ENCODE results near the gene TMEM109. TPM values are rescaled to one million over a fixed set of nuclear protein-coding genes. Genes with fewer than 3 reads are reported as not detected.

Gene TMEM109
- total RNA-seq, 1 donor from 2014 or later: 72.8 TPM

- H4K20me1 ChIP-seq (ENCODE audit: insufficient read depth, low read length): peaks cover 41% of the 10 kb centered on the region
- TF ChIP-seq EZH2 (IDR thresholded peaks at IDR 0.05; ENCODE audit: insufficient read depth, low read length): no peak
- H3K27me3 Mint-ChIP-seq (ENCODE audit: low read depth, unreplicated experiment): no peaks in the 10 kb centered on the region
- H3K36me3 Mint-ChIP-seq (ENCODE audit: low read depth, unreplicated experiment): peaks cover 13% of the 10 kb centered on the region
- no peak overlapping the region for H3K9ac ChIP-seq (ENCODE audit: low read length)
- H3K4me3 ChIP-seq (ENCODE audit: insufficient read depth, low read depth, low read length): no peak overlapping the region
- H3K4me2 ChIP-seq (ENCODE audit: low read length): no peak overlapping the region
- no peak for DNase-seq (ENCODE audit: low read depth)
- no peak overlapping the region for H3K27ac Mint-ChIP-seq (ENCODE audit: unreplicated experiment)
- H3K79me2 ChIP-seq (ENCODE audit: insufficient read depth, low read length): no peaks in the 10 kb centered on the region
- no peak overlapping the region for H3K4me3 Mint-ChIP-seq (ENCODE audit: unreplicated experiment)
- H3K9me3 ChIP-seq (ENCODE audit: insufficient read depth, low read depth, low read length): no peaks in the 10 kb centered on the region
- no peaks in the 10 kb centered on the region for H3K4me1 ChIP-seq (ENCODE audit: insufficient read depth, low read length)
- no peak for FAIRE-seq
- peaks cover 57% of the 10 kb centered on the region for H3K36me3 ChIP-seq (ENCODE audit: insufficient read depth, low read length)
- no peak overlapping the region for H2AFZ ChIP-seq (ENCODE audit: low read depth, low read length)
- no peak overlapping the region for H3K27ac ChIP-seq (ENCODE audit: low read depth, low read length)
- no peaks in the 10 kb centered on the region for H3K9me3 Mint-ChIP-seq (ENCODE audit: unreplicated experiment)
- no peaks in the 10 kb centered on the region for H3K27me3 ChIP-seq (ENCODE audit: insufficient read depth, low read length)
- H3K4me1 Mint-ChIP-seq (ENCODE audit: low read depth, unreplicated experiment): no peaks in the 10 kb centered on the region
These were observed 18.3 kb upstream of the TMEM109 start for GRCh38 chr11:60895687-60896086.

- no peak for FAIRE-seq
- Mint-ChIP-seq H3K36me3 (ENCODE audit: low read depth, unreplicated experiment) (peaks cover 14% of the 10 kb centered on the region), H3K4me1 (ENCODE audit: low read depth, unreplicated experiment) (no peaks in the 10 kb centered on the region), H3K9me3 (ENCODE audit: unreplicated experiment) (no peaks in the 10 kb centered on the region), H3K27me3 (ENCODE audit: low read depth, unreplicated experiment) (no peaks in the 10 kb centered on the region), H3K4me3 (ENCODE audit: unreplicated experiment) (no peak overlapping the region), H3K27ac (ENCODE audit: unreplicated experiment) (no peak overlapping the region)
- Histone ChIP-seq H3K36me3 (ENCODE audit: insufficient read depth, low read length) (peaks cover 62% of the 10 kb centered on the region), H3K4me3 (ENCODE audit: insufficient read depth, low read depth, low read length) (no peak overlapping the region), H3K27ac (ENCODE audit: low read depth, low read length) (no peak overlapping the region), H3K9ac (ENCODE audit: low read length) (no peak overlapping the region), H3K79me2 (ENCODE audit: insufficient read depth, low read length) (no peaks in the 10 kb centered on the region), H3K27me3 (ENCODE audit: insufficient read depth, low read length) (no peaks in the 10 kb centered on the region), H4K20me1 (ENCODE audit: insufficient read depth, low read length) (peaks cover 46% of the 10 kb centered on the region), H2AFZ (ENCODE audit: low read depth, low read length) (no peak overlapping the region), H3K9me3 (ENCODE audit: insufficient read depth, low read depth, low read length) (no peaks in the 10 kb centered on the region), H3K4me1 (ENCODE audit: insufficient read depth, low read length) (no peaks in the 10 kb centered on the region), H3K4me2 (ENCODE audit: low read length) (no peak overlapping the region)
- DNase-seq (ENCODE audit: low read depth): no peak
- TF ChIP-seq EZH2 (IDR thresholded peaks at IDR 0.05; ENCODE audit: insufficient read depth, low read length) (no peak), CTCF (IDR thresholded peaks at IDR 0.05; ENCODE audit: insufficient read depth, low read depth, low read length) (no peak)
These were observed 16.5 kb upstream of the TMEM109 start for GRCh38 chr11:60897496-60897895.

- no peaks in the 10 kb centered on the region for H3K27me3 ChIP-seq (ENCODE audit: insufficient read depth, low read length)
- FAIRE-seq: no peak
- Mint-ChIP-seq H3K4me3 (ENCODE audit: unreplicated experiment) (no peak overlapping the region), H3K36me3 (ENCODE audit: low read depth, unreplicated experiment) (peaks cover 13% of the 10 kb centered on the region), H3K27me3 (ENCODE audit: low read depth, unreplicated experiment) (no peaks in the 10 kb centered on the region), H3K27ac (ENCODE audit: unreplicated experiment) (no peak overlapping the region), H3K4me1 (ENCODE audit: low read depth, unreplicated experiment) (peaks cover 3% of the 10 kb centered on the region), H3K9me3 (ENCODE audit: unreplicated experiment) (no peaks in the 10 kb centered on the region)
- peaks cover 18% of the 10 kb centered on the region for H3K79me2 ChIP-seq (ENCODE audit: insufficient read depth, low read length)
- peaks cover 64% of the 10 kb centered on the region for H4K20me1 ChIP-seq (ENCODE audit: insufficient read depth, low read length)
- no peaks in the 10 kb centered on the region for H3K9me3 ChIP-seq (ENCODE audit: insufficient read depth, low read depth, low read length)
- no peak overlapping the region for H3K4me2 ChIP-seq (ENCODE audit: low read length)
- no peak overlapping the region for H3K9ac ChIP-seq (ENCODE audit: low read length)
- H3K36me3 ChIP-seq (ENCODE audit: insufficient read depth, low read length): peaks cover 60% of the 10 kb centered on the region
- peak overlapping the region; percentile 4 for H3K27ac ChIP-seq (ENCODE audit: low read depth, low read length)
- H3K4me3 ChIP-seq (ENCODE audit: insufficient read depth, low read depth, low read length): no peak overlapping the region
- no peak overlapping the region for H2AFZ ChIP-seq (ENCODE audit: low read depth, low read length)
- H3K4me1 ChIP-seq (ENCODE audit: insufficient read depth, low read length): no peaks in the 10 kb centered on the region
- DNase-seq (ENCODE audit: low read depth): peak; percentile 22
- TF ChIP-seq CTCF (IDR thresholded peaks at IDR 0.05; ENCODE audit: insufficient read depth, low read depth, low read length): peak; percentile 99
- no peak for TF ChIP-seq EZH2 (IDR thresholded peaks at IDR 0.05; ENCODE audit: insufficient read depth, low read length)
These were observed 14.7 kb upstream of the TMEM109 start for GRCh38 chr11:60899046-60899936.

All from astrocyte (in vitro differentiated cells and primary cell).